Fibroblast of skin of right quadriceps (primary cell): Measurements from ENCODE around the gene GJB4.
"Not testable (repeated sequence)": the region's sequence is repeated elsewhere in the genome, so short reads cannot be mapped to it uniquely, and the experiment has no call there.

Experiments used
- DNase-seq: peaks from one replicate; pipeline ENCODE4 v3.0.0-alpha.2; 2013

Gene GJB4

GRCh38 chr1:34808051-34808810 lies 48.7 kb downstream of the GJB4 start:
- no peak for DNase-seq

- not testable (repeated sequence) for DNase-seq
Observed at GRCh38 chr1:34810781-34811180, 51.2 kb downstream of the GJB4 start.
